HG03097 (cell line): Measurements from ENCODE around the gene HIGD2B.
"Not testable (repeated sequence)": the region's sequence is repeated elsewhere in the genome, so short reads cannot be mapped to it uniquely, and the experiment has no call there.

Experiments
- ATAC-seq: cut with Tn5 transposase; IDR thresholded peaks from one replicate; pipeline ENCODE4 v1.9.1; 2021; ENCODE audit not compliant: unreplicated experiment, low FRiP score

Gene HIGD2B

GRCh38 chr15:72685925-72686794 is at the start of gene HIGD2B, which contains the start of gene BBS4:
TSS of gene HIGD2B (minus strand) at chr15:72686182. CDS start at chr15:72676374, 9,808 bp downstream.
TSS of gene BBS4 (plus strand) at chr15:72686207. CDS start at chr15:72686228, 21 bp downstream.
- peak; percentile 81 for ATAC-seq

- no peak for ATAC-seq
Observed at GRCh38 chr15:72735111-72735510, 49.1 kb upstream of the HIGD2B start.

- no peak for ATAC-seq
Observed at GRCh38 chr15:72733941-72734738, 48.2 kb upstream of the HIGD2B start.

- no peak for ATAC-seq
Observed at GRCh38 chr15:72732516-72732915, 46.5 kb upstream of the HIGD2B start.

GRCh38 chr15:72732086-72732485 is 46.1 kb upstream of the HIGD2B start:
- ATAC-seq: no peak

- no peak for ATAC-seq
Observed at GRCh38 chr15:72728821-72729220, 42.8 kb upstream of the HIGD2B start.

- not testable (repeated sequence) for ATAC-seq
Observed at GRCh38 chr15:72728249-72728648, 42.3 kb upstream of the HIGD2B start.

GRCh38 chr15:72727154-72727553 is 41.2 kb upstream of the HIGD2B start:
- ATAC-seq: no peak

GRCh38 chr15:72725851-72726250 is 39.9 kb upstream of the HIGD2B start:
- ATAC-seq: not testable (repeated sequence)

GRCh38 chr15:72725446-72725845 is 39.5 kb upstream of the HIGD2B start:
- no peak for ATAC-seq

GRCh38 chr15:72724028-72724427 is 38.0 kb upstream of the HIGD2B start:
- ATAC-seq: no peak

- ATAC-seq: no peak
Observed at GRCh38 chr15:72722071-72722696, 36.2 kb upstream of the HIGD2B start.

GRCh38 chr15:72708551-72709303 is 22.7 kb upstream of the HIGD2B start:
- not testable (repeated sequence) for ATAC-seq

- ATAC-seq: no peak
Observed at GRCh38 chr15:72706266-72706665, 20.3 kb upstream of the HIGD2B start.

- ATAC-seq: no peak
Observed at GRCh38 chr15:72700076-72700475, 14.1 kb upstream of the HIGD2B start.

- no peak for ATAC-seq
Observed at GRCh38 chr15:72698938-72699337, 13.0 kb upstream of the HIGD2B start.

- no peak for ATAC-seq
Observed at GRCh38 chr15:72690938-72691337, 5.0 kb upstream of the HIGD2B start.

GRCh38 chr15:72688697-72689096 is 2.7 kb upstream of the HIGD2B start:
- ATAC-seq: no peak

GRCh38 chr15:72685301-72685924 is 569 bp downstream of the HIGD2B start:
- ATAC-seq: no peak

- no peak for ATAC-seq
Observed at GRCh38 chr15:72682772-72683171, 3.2 kb downstream of the HIGD2B start.
